ENCODE measurements around the gene MACROD2. TPM values are rescaled to one million over a fixed set of nuclear protein-coding genes. Genes with fewer than 3 reads are reported as not detected.

Gene MACROD2
- total and polyA plus RNA-seq, 2 of the 4 experiments (the other 2 are of a cell fraction): not detected

DNA sequence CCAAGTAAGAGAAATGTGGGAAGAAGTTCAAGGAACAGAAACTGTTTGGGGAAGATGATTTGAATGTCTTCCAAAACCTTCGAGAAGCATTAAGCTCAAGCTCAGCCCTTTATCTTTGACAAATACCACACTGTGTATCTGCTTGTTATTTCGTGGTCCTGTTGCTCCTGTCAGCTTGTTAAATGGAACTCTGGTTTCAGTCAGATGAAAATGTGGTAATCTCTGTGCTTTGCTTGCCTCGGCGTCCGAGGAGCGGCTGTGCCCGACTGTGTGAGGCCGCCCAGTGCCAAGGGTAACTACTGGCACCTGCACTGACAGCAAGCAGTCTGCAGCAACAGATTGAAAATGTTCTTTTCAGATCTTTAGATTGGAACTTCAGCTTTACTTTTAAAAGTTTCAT is 920.0 kb downstream of the MACROD2 start:
- Histone ChIP-seq H3K9me1 (ENCODE audit: insufficient read depth, low read length) (no peaks in the 10 kb centered on the region), H3K9me3 (ENCODE audit: control insufficient read depth, insufficient read depth, low read length) (peaks cover 2% of the 10 kb centered on the region; the same call in 1 of the 2 replicates), H2BK120ac (ENCODE audit: low read depth, low read length) (no peak overlapping the region), H4K20me1 (ENCODE audit: insufficient read depth, low read length) (no peaks in the 10 kb centered on the region), H2BK20ac (ENCODE audit: low read depth, low read length) (no peak overlapping the region), H3K4me2 (ENCODE audit: low read depth, low read length) (no peak overlapping the region), H4K8ac (ENCODE audit: low read depth in 2 of 2, low read length in 2 of 2) (no peak overlapping the region), H2BK5ac (ENCODE audit: low read depth, low read length, poor library complexity, severe bottlenecking) (no peak overlapping the region), H3K4me1 (ENCODE audit: control insufficient read depth, insufficient read depth, low read length) (no peaks in the 10 kb centered on the region), H4K91ac (ENCODE audit: insufficient read depth, low read depth, low read length) (no peak overlapping the region), H3K79me1 (ENCODE audit: low read depth in 1 of 2, low read length in 2 of 2) (no peaks in the 10 kb centered on the region), H2AFZ (replicated peaks; ENCODE audit: low read length, poor library complexity) (no peak overlapping the region), H3K14ac (replicated peaks; ENCODE audit: low read depth, low read length) (no peak overlapping the region), H3K18ac (ENCODE audit: low read depth, low read length) (no peak overlapping the region), H4K5ac (ENCODE audit: low read depth, low read length) (no peak overlapping the region), H3K4ac (ENCODE audit: low read depth, low read length) (no peak overlapping the region), H3K36me3 (ENCODE audit: control insufficient read depth, insufficient read depth, low read length) (no peaks in the 10 kb centered on the region), H2BK15ac (ENCODE audit: low read depth, low read length) (no peak overlapping the region), H2AK9ac (replicated peaks; ENCODE audit: low read depth, low read length, poor library complexity) (no peak overlapping the region), H3K23ac (ENCODE audit: low read depth, low read length) (no peak overlapping the region), H3K27me3 (ENCODE audit: control insufficient read depth, insufficient read depth, low read length) (no peaks in the 10 kb centered on the region), H3K27ac (ENCODE audit: insufficient read depth, low read length) (no peak overlapping the region), H3K56ac (ENCODE audit: extremely low read depth, insufficient read depth, low read length) (no peak overlapping the region), H2AK5ac (ENCODE audit: low read depth, low read length) (no peak overlapping the region), H3K9ac (ENCODE audit: low read depth, low read length) (no peak overlapping the region), H3K4me3 (ENCODE audit: insufficient read depth, low read depth, low read length) (no peak overlapping the region)
- ATAC-seq (ENCODE audit: low read depth): no peak
- WGBS, 2 experiments (ENCODE audit: extremely low coverage in 2 of 2, insufficient read length in 1 of 2): 40% methylated on average over 6 of the region's 8 CpGs; no CpG with 5 or more reads in 1 of the 2 experiments
- ChIA-PET POLR2A (ENCODE audit: unreplicated experiment) (no interaction called here), CTCF (interaction anchor here (0.6 kb wide), 1 partner anchor 9 kb away, joined by 4 read pairs; no protein-coding TSS in a partner anchor)
- no TSS peak for BruUV-seq (replicated peaks)
- intact Hi-C loops (cut with micrococcal nuclease): no loop called here
- in situ Hi-C loops (cut with MboI; ENCODE audit: low sequenced_read_pairs): no loop called here
- DNase-seq: no peak
- TF ChIP-seq NFE2L2 (IDR thresholded peaks at IDR 0.05; ENCODE audit: low read depth, low read length) (no peak), MAFK (IDR thresholded peaks at IDR 0.05; ENCODE audit: low read depth, low read length) (no peak), RAD21 (IDR thresholded peaks at IDR 0.05; ENCODE audit: low read length) (no peak), POLR2A (IDR thresholded peaks at IDR 0.05; ENCODE audit: low read depth, low read length) (no peak), BHLHE40 (IDR thresholded peaks at IDR 0.05; ENCODE audit: low read depth, low read length) (no peak), CHD1 (IDR thresholded peaks at IDR 0.05; ENCODE audit: low read depth, low read length) (no peak), MXI1 (IDR thresholded peaks at IDR 0.05; ENCODE audit: borderline replicate concordance, low read depth, low read length) (no peak), RFX5 (IDR thresholded peaks at IDR 0.05; ENCODE audit: low read depth, low read length) (no peak)
- TF ChIP-seq, protein P1, sequence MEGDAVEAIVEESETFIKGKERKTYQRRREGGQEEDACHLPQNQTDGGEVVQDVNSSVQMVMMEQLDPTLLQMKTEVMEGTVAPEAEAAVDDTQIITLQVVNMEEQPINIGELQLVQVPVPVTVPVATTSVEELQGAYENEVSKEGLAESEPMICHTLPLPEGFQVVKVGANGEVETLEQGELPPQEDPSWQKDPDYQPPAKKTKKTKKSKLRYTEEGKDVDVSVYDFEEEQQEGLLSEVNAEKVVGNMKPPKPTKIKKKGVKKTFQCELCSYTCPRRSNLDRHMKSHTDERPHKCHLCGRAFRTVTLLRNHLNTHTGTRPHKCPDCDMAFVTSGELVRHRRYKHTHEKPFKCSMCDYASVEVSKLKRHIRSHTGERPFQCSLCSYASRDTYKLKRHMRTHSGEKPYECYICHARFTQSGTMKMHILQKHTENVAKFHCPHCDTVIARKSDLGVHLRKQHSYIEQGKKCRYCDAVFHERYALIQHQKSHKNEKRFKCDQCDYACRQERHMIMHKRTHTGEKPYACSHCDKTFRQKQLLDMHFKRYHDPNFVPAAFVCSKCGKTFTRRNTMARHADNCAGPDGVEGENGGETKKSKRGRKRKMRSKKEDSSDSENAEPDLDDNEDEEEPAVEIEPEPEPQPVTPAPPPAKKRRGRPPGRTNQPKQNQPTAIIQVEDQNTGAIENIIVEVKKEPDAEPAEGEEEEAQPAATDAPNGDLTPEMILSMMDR (conservative IDR thresholded peaks at IDR 0.05; ENCODE audit: low read depth, low read length): no peak
- dilution Hi-C loops (cut with HindIII; ENCODE audit: low sequenced_read_pairs, unreplicated experiment): no loop called here

All from IMR-90 (cell line).